Pancreas (tissue), 10 donors: ENCODE measurements around the gene SLC34A2. TPM values are rescaled to one million over a fixed set of nuclear protein-coding genes. Genes with fewer than 3 reads are reported as not detected.

Experiments used
- ATAC-seq, 4 donors: fragments of 200-7000 bp; cut with Tn5 transposase; one replicate each; pipeline versions ENCODE4 v1.8.0 to v1.9.1; 2020; ENCODE audit warnings: mild to moderate bottlenecking in 4 of 4, moderate library complexity in 4 of 4
- DNase-seq, 6 donors: peaks; one replicate each; pipeline ENCODE4 v3.0.0-alpha.2; 2020
- FAIRE-seq: peaks from 2 replicates; lab custom pipeline; 2012; peaks lifted over from hg19 to GRCh38; lab: Jason Lieb, UNC
- H3K27ac ChIP-seq, 4 donors: fragments of 200-600 bp; sonication (generic); 1 replicate in 3 of 4; 2 replicates in 1 of 4; pipeline versions ENCODE4 v1.5.0 to v1.8.0; 2020
- H3K27me3 ChIP-seq, 4 donors: fragments of 200-600 bp; one replicate each; pipeline ENCODE4 v1.8.0; 2021
- H3K36me3 ChIP-seq, 3 donors: fragments of 200-600 bp; sonication (generic) in 1 of 3; one replicate each; pipeline versions ENCODE4 v1.5.0 to v1.8.0; 2020 to 2021
- H3K4me1 ChIP-seq, 3 donors: fragments of 200-600 bp; one replicate each; pipeline ENCODE4 v1.8.0; 2021
- H3K4me3 ChIP-seq, 4 donors: fragments of 200-600 bp; sonication (generic) in 2 of 4; one replicate each; pipeline versions ENCODE4 v1.5.0 to v1.8.0; 2020 to 2021
- H3K9me3 ChIP-seq, 4 donors: fragments of 200-600 bp; one replicate each; pipeline ENCODE4 v1.8.0; 2021
- WGBS, 2 donors: extraction: QIAGEN DNeasy Blood & Tissue Kit; methylation state at CpG; one replicate each; pipeline ENCODE4 v1.1.7; 2013; 5-methylcytosine and 5-hydroxymethylcytosine counted together
- intact Hi-C, 3 donors: fragments of 100-400 bp; cut with DNase I; formaldehyde crosslinking; loops; one replicate each; pipeline versions ENCODE4 v1.11.1 to v1.14.2; 2022
- polyA plus RNA-seq, 2 donors: library from polyadenylated mRNA; stranded (reverse); fragments of 200-250 nt; gene quantifications; one replicate each; pipeline ENCODE4 v1.2.3, GENCODE V29; 2013
- total RNA-seq, 6 donors: library from RNA; stranded (reverse); fragmentation: NEBNext Ultra II Directional in 4 of 6; extraction: Animal tissue kit (Norgen Biotek cat#: 25700) in 4 of 6; gene quantifications; one replicate each; pipeline versions ENCODE4 v1.2.1 to v1.2.4, GENCODE V29; 2021 to 2023
- TF ChIP-seq, protein P1 (sequence below), 4 donors: fragments of 200-600 bp; sonication (generic) in 3 of 4; IDR thresholded peaks; one replicate each; pipeline versions ENCODE4 v1.5.0 to v1.8.0; 2021; ENCODE audit warnings: antibody characterized with exemption in 4 of 4
- donor health status: healthy with polysubstance abuse.
- donor health status: DM: no; HTN: no; CAD: no; lungs with moderate emphysema.
- donor health status: DM: no; HTN: no; CAD: no.
- donor health status: control.
- donor health status: control.
- donor health status: Bipolar disorder and iron deficiency.
- donor health status: DM: yes; HTN: yes; CAD: no.
- donor health status: DM: no; HTN: no; CAD: no.
- donor health status: DM: no; HTN: no; CAD: no.
- donor health status: DM: yes; HTN: yes; CAD: no.

The SLC34A2 gene
- total and polyA plus RNA-seq, 8 donors, result 3.9 to 21.1 (median 7.3) TPM

- no peak for DNase-seq
- Histone ChIP-seq H3K9me3 (no peaks in the 10 kb centered on the region), H3K36me3 (no peaks in the 10 kb centered on the region), H3K27ac (no peak overlapping the region), H3K27me3 (no peaks in the 10 kb centered on the region), H3K4me1 (no peaks in the 10 kb centered on the region), H3K4me3 (no peak overlapping the region)
- TF ChIP-seq, protein P1, sequence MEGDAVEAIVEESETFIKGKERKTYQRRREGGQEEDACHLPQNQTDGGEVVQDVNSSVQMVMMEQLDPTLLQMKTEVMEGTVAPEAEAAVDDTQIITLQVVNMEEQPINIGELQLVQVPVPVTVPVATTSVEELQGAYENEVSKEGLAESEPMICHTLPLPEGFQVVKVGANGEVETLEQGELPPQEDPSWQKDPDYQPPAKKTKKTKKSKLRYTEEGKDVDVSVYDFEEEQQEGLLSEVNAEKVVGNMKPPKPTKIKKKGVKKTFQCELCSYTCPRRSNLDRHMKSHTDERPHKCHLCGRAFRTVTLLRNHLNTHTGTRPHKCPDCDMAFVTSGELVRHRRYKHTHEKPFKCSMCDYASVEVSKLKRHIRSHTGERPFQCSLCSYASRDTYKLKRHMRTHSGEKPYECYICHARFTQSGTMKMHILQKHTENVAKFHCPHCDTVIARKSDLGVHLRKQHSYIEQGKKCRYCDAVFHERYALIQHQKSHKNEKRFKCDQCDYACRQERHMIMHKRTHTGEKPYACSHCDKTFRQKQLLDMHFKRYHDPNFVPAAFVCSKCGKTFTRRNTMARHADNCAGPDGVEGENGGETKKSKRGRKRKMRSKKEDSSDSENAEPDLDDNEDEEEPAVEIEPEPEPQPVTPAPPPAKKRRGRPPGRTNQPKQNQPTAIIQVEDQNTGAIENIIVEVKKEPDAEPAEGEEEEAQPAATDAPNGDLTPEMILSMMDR (IDR thresholded peaks at IDR 0.05), result no peak
- FAIRE-seq, result no peak
- WGBS, 2 donors, result 74 to 76% methylated on average over 7 of the region's 7 CpGs
- intact Hi-C loops, result no loop called here
- ATAC-seq, result no peak
Measured at GRCh38 chr4:25725870-25726269, 70.2 kb downstream of the SLC34A2 start.

GRCh38 chr4:25727711-25728493 lies 72.3 kb downstream of the SLC34A2 start:
- TF ChIP-seq, protein P1 (IDR thresholded peaks at IDR 0.05), result no peak
- intact Hi-C loops, result no loop called here
- Histone ChIP-seq H3K27me3 (no peaks in the 10 kb centered on the region), H3K4me1 (no peaks in the 10 kb centered on the region), H3K9me3 (no peaks in the 10 kb centered on the region), H3K36me3 (no peaks in the 10 kb centered on the region), H3K27ac (no peak overlapping the region), H3K4me3 (no peak overlapping the region)
- no peak for DNase-seq
- no peak for ATAC-seq
- FAIRE-seq, result no peak
- WGBS, 2 donors, result 90 to 93% methylated on average over 9 of the region's 9 CpGs

Other genes starting within 250 kb of the SLC34A2 start
- 10 to 100 TPM; 31.4 to 76.7 (median 41.0) TPM for gene SEL1L3, start 207.1 kb downstream of the SLC34A2 start, total RNA-seq
- gene SEL1L3, start 207.1 kb downstream of the SLC34A2 start, polyA plus RNA-seq, result 10 to 100 TPM; 18.4 to 43.2 TPM